ENCODE measurements around the gene TOP1.

TOP1 gene

GRCh38 chr20:41143354-41143753 lies 114.7 kb downstream of the TOP1 start:
- no peaks in the 10 kb centered on the region for H3K9me3 ChIP-seq (ENCODE audit: insufficient read depth, low read length)
- peaks cover 81% of the 10 kb centered on the region for H3K36me3 ChIP-seq (ENCODE audit: insufficient read depth, insufficient read length, low read length)
- H3K4me1 ChIP-seq (ENCODE audit: insufficient read depth, insufficient read length): peaks cover 13% of the 10 kb centered on the region
- H3K4me3 ChIP-seq (ENCODE audit: insufficient read length, low read depth): no peak overlapping the region
- H3K9ac ChIP-seq (ENCODE audit: insufficient read length, low read depth): no peak overlapping the region
- H3K27me3 ChIP-seq (ENCODE audit: insufficient read depth, insufficient read length): no peaks in the 10 kb centered on the region
- TF ChIP-seq ZNF274 (IDR thresholded peaks at IDR 0.05; ENCODE audit: low read depth, low read length) (no peak), YY1 (IDR thresholded peaks at IDR 0.05; ENCODE audit: insufficient read depth, insufficient read length) (no peak), SUZ12 (IDR thresholded peaks at IDR 0.05; ENCODE audit: extremely low read depth, insufficient read depth, insufficient read length) (no peak)
- DNase-seq (ENCODE audit: low read depth, low spot score): no peak

- peaks cover 66% of the 10 kb centered on the region for H3K36me3 ChIP-seq (ENCODE audit: insufficient read depth, insufficient read length, low read length)
- peaks cover 9% of the 10 kb centered on the region for H3K4me1 ChIP-seq (ENCODE audit: insufficient read depth, insufficient read length)
- no peak for DNase-seq (ENCODE audit: low read depth, low spot score)
- no peaks in the 10 kb centered on the region for H3K9me3 ChIP-seq (ENCODE audit: insufficient read depth, low read length)
- no peaks in the 10 kb centered on the region for H3K27me3 ChIP-seq (ENCODE audit: insufficient read depth, insufficient read length)
- H3K4me3 ChIP-seq (ENCODE audit: insufficient read length, low read depth): no peak overlapping the region
- no peak overlapping the region for H3K9ac ChIP-seq (ENCODE audit: insufficient read length, low read depth)
- no peak for TF ChIP-seq SUZ12 (IDR thresholded peaks at IDR 0.05; ENCODE audit: extremely low read depth, insufficient read depth, insufficient read length)
- no peak for TF ChIP-seq YY1 (IDR thresholded peaks at IDR 0.05; ENCODE audit: insufficient read depth, insufficient read length)
- no peak for TF ChIP-seq ZNF274 (IDR thresholded peaks at IDR 0.05; ENCODE audit: low read depth, low read length)
These were observed 116.7 kb downstream of the TOP1 start for GRCh38 chr20:41145317-41145716.

DNA sequence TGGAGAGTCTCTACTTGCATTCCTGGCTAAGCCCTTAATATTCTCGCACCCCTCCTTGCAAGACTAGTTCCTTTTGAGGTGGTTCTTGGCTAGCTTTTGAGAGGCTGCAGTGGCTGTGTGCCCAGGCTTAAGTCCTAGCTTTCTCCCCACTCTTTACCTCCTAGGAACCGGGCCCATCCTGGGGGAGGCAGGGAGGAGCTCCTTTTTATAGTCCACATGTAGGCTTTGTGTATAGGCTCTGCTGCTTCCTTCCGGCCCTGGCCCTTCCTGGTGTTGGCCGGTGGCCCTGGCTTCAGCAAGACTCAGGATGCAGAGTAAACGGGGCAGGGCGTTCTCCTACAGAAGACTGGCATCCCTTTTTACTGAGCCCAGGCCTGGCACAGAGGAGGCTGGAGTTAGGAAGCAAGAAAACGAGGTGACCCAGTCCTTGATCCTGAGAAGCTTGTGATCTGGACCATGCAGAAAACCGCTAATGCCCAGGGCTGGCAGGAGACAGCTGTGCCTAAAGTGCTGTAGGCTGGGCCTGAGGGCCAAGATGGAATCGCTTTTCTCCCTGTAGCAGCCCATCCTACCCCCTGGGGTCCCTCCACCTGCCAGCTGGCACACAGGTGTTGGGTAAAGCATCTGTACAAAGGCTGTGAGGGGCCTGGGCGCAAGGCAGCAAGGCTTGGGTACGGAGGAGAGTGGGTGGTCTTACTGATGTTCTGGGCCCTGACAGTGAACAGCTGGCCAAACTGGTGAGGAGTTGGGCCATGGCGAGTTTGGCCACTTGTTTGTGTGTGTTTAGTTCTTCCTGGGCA lies 117.4 kb downstream of the TOP1 start:
- no peak for DNase-seq (ENCODE audit: low read depth, low spot score)
- Histone ChIP-seq H3K36me3 (ENCODE audit: insufficient read depth, insufficient read length, low read length) (peaks cover 62% of the 10 kb centered on the region), H3K4me1 (ENCODE audit: insufficient read depth, insufficient read length) (peaks cover 3% of the 10 kb centered on the region), H3K4me3 (ENCODE audit: insufficient read length, low read depth) (no peak overlapping the region), H3K9me3 (ENCODE audit: insufficient read depth, low read length) (no peaks in the 10 kb centered on the region), H3K9ac (ENCODE audit: insufficient read length, low read depth) (no peak overlapping the region), H3K27me3 (ENCODE audit: insufficient read depth, insufficient read length) (no peaks in the 10 kb centered on the region)
- TF ChIP-seq SUZ12 (IDR thresholded peaks at IDR 0.05; ENCODE audit: extremely low read depth, insufficient read depth, insufficient read length) (no peak), YY1 (IDR thresholded peaks at IDR 0.05; ENCODE audit: insufficient read depth, insufficient read length) (no peak), ZNF274 (IDR thresholded peaks at IDR 0.05; ENCODE audit: low read depth, low read length) (no peak)

DNA sequence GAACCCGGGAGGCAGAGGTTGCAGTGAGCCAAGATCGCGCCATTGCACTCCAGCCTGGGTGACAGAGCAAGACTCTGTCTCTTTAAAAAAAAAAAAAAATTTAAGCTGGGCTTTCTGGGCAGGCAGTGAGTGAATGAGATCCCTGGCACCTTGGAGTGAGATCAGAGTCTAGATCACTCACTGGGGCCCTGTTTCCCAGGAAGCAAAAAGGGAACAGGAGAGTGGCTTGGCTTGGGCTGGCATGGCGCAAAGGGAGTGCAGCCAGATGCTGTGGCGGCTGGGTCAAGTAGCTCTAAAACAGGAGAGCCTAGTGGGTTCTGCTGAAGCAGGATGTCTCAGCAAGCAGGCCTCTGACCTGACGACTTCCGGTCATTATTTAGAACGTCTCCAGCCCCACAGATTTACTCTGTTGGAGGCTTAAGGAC lies 119.2 kb downstream of the TOP1 start:
- Histone ChIP-seq H3K9ac (ENCODE audit: insufficient read length, low read depth) (no peak overlapping the region), H3K4me3 (ENCODE audit: insufficient read length, low read depth) (no peak overlapping the region), H3K36me3 (ENCODE audit: insufficient read depth, insufficient read length, low read length) (peaks cover 56% of the 10 kb centered on the region), H3K4me1 (ENCODE audit: insufficient read depth, insufficient read length) (peaks cover 3% of the 10 kb centered on the region), H3K9me3 (ENCODE audit: insufficient read depth, low read length) (no peaks in the 10 kb centered on the region), H3K27me3 (ENCODE audit: insufficient read depth, insufficient read length) (no peaks in the 10 kb centered on the region)
- TF ChIP-seq YY1 (IDR thresholded peaks at IDR 0.05; ENCODE audit: insufficient read depth, insufficient read length) (no peak), ZNF274 (IDR thresholded peaks at IDR 0.05; ENCODE audit: low read depth, low read length) (no peak), SUZ12 (IDR thresholded peaks at IDR 0.05; ENCODE audit: extremely low read depth, insufficient read depth, insufficient read length) (no peak)
- no peak for DNase-seq (ENCODE audit: low read depth, low spot score)

DNA sequence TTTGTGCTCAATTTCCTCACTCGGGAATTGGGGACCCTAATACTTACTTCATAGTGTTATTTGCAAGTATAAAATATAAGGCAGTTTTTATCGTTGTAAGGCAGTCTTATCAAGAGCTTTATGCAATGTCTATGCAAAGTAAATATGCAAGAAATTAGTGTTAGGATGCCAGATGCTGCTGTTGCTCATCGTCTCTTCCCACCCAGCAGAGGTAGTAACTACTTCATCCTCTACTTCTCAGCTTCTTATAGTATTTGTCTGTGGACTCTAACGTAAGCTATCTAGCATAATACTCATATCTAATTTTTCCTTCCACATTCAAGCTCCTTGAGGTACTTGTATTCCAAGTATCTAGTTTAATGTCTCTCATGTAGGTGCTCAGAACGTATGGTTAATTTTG lies 120.3 kb downstream of the TOP1 start:
- no peak for TF ChIP-seq YY1 (IDR thresholded peaks at IDR 0.05; ENCODE audit: insufficient read depth, insufficient read length)
- TF ChIP-seq SUZ12 (IDR thresholded peaks at IDR 0.05; ENCODE audit: extremely low read depth, insufficient read depth, insufficient read length): no peak
- TF ChIP-seq ZNF274 (IDR thresholded peaks at IDR 0.05; ENCODE audit: low read depth, low read length): no peak
- H3K36me3 ChIP-seq (ENCODE audit: insufficient read depth, insufficient read length, low read length): peaks cover 47% of the 10 kb centered on the region

DNA sequence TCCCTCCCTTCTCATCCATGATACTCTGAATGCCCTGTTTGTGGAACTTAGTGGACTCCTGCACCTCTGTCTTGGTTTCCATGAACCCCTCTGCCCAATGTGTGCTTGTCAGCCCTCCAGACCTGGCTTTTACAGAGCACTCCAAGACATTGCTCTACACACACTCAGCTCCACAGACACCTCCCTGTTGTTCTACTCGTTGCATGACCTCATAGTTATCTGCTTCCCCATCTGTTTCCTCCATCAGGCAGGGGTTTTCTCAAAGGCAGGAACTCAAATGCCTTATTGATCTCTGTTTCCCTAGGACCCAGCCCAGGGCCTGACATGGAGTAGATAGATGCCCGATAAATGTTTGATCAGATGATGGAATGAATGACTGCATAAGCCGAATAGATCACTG lies 122.0 kb downstream of the TOP1 start:
- Histone ChIP-seq H3K4me1 (ENCODE audit: insufficient read depth, insufficient read length) (peaks cover 9% of the 10 kb centered on the region), H3K9ac (ENCODE audit: insufficient read length, low read depth) (no peak overlapping the region), H3K4me3 (ENCODE audit: insufficient read length, low read depth) (no peak overlapping the region), H3K9me3 (ENCODE audit: insufficient read depth, low read length) (no peaks in the 10 kb centered on the region), H3K36me3 (ENCODE audit: insufficient read depth, insufficient read length, low read length) (peaks cover 47% of the 10 kb centered on the region), H3K27me3 (ENCODE audit: insufficient read depth, insufficient read length) (no peaks in the 10 kb centered on the region)
- TF ChIP-seq ZNF274 (IDR thresholded peaks at IDR 0.05; ENCODE audit: low read depth, low read length) (no peak), YY1 (IDR thresholded peaks at IDR 0.05; ENCODE audit: insufficient read depth, insufficient read length) (no peak), SUZ12 (IDR thresholded peaks at IDR 0.05; ENCODE audit: extremely low read depth, insufficient read depth, insufficient read length) (no peak)
- no peak for DNase-seq (ENCODE audit: low read depth, low spot score)

More for the DNA sequence above, 120.3 kb downstream of the TOP1 start:
- Histone ChIP-seq H3K4me3 (ENCODE audit: insufficient read length, low read depth) (no peak overlapping the region), H3K9me3 (ENCODE audit: insufficient read depth, low read length) (no peaks in the 10 kb centered on the region), H3K27me3 (ENCODE audit: insufficient read depth, insufficient read length) (no peaks in the 10 kb centered on the region), H3K9ac (ENCODE audit: insufficient read length, low read depth) (no peak overlapping the region), H3K4me1 (ENCODE audit: insufficient read depth, insufficient read length) (peaks cover 3% of the 10 kb centered on the region)
- no peak for DNase-seq (ENCODE audit: low read depth, low spot score)

DNA sequence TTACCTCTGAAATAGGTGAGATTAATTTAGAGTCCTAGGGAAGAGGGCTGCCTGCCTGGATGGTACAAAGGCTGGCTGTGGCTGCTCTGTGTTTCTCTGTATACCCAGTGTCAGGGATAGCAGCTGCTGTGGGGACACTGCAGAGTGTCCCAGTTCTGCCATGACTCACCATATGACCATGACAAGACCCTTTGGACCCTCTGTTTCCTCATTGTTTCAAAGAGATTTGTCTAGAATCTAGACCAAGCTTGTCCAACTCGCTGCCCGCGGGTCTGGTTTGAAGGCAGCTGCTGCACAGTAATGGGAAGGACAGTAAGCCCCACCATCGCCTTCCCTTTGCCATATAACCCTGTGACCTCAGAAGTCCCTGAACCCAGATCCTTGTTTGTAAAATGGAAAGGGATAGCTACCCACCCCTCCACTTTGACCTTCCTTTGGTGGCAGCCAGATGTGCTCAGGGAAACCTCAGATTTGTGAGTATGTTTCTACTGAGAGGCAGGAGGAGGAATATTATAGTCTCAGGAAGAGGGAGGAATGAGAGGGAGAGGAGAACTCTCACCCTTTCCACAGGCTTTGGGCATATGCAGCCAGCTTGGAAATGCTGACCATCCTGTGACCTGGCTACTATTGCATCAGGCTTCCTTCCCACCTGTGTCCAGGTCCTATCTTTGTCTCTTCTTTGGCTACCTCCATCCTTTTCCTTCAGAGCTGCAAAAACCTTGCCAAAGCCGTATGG lies 122.7 kb downstream of the TOP1 start:
- TF ChIP-seq SUZ12 (IDR thresholded peaks at IDR 0.05; ENCODE audit: extremely low read depth, insufficient read depth, insufficient read length) (no peak), YY1 (IDR thresholded peaks at IDR 0.05; ENCODE audit: insufficient read depth, insufficient read length) (no peak), ZNF274 (IDR thresholded peaks at IDR 0.05; ENCODE audit: low read depth, low read length) (no peak)
- no peak overlapping the region for H3K4me3 ChIP-seq (ENCODE audit: insufficient read length, low read depth)
- no peak overlapping the region for H3K9ac ChIP-seq (ENCODE audit: insufficient read length, low read depth)
- no peaks in the 10 kb centered on the region for H3K27me3 ChIP-seq (ENCODE audit: insufficient read depth, insufficient read length)
- no peaks in the 10 kb centered on the region for H3K9me3 ChIP-seq (ENCODE audit: insufficient read depth, low read length)
- peaks cover 12% of the 10 kb centered on the region for H3K4me1 ChIP-seq (ENCODE audit: insufficient read depth, insufficient read length)
- no peak for DNase-seq (ENCODE audit: low read depth, low spot score)
- peaks cover 47% of the 10 kb centered on the region for H3K36me3 ChIP-seq (ENCODE audit: insufficient read depth, insufficient read length, low read length)
